CD14-positive monocyte (primary cell): ENCODE measurements around the gene EPHA6. TPM values are rescaled to one million over a fixed set of nuclear protein-coding genes. Genes with fewer than 3 reads are reported as not detected.
"Not testable (repeated sequence)": the region's sequence is repeated elsewhere in the genome, so short reads cannot be mapped to it uniquely, and the experiment has no call there.

Experiments
- DNase-seq, 3 donors: peaks; one replicate each; pipeline ENCODE4 v3.0.0-alpha.2; 2011 to 2022
- H2AFZ ChIP-seq: 2 replicates; pipeline ENCODE4 v1.6.0; 2012; ENCODE audit warnings: mild to moderate bottlenecking, low read depth, low read length, inconsistent platforms; ENCODE audit not compliant: insufficient read depth, poor library complexity, severe bottlenecking
- H3K27ac ChIP-seq, 2 donors: 1 replicate in 1 of 2; 2 replicates in 1 of 2; pipeline ENCODE4 v1.5.1; 2012 to 2013; ENCODE audit warnings: low read length in 2 of 2, control low read depth in 1 of 2, inconsistent platforms in 1 of 2, low read depth in 1 of 2, mild to moderate bottlenecking in 1 of 2
- H3K27me3 ChIP-seq, 2 donors: one replicate each; pipeline versions ENCODE4 v1.6.0 to v1.6.1; 2011 to 2013; ENCODE audit warnings: low read length in 2 of 2; ENCODE audit not compliant: control insufficient read depth in 2 of 2, insufficient read depth in 2 of 2
- H3K36me3 ChIP-seq, 2 donors: replicated peaks in 1 of 2; 1 replicate in 1 of 2; 2 replicates in 1 of 2; pipeline versions ENCODE4 v1.5.1 to v1.6.1; 2012 to 2013; ENCODE audit warnings: low read length in 2 of 2, control low read depth in 1 of 2, inconsistent platforms in 1 of 2, mild to moderate bottlenecking in 1 of 2; ENCODE audit not compliant: insufficient read depth in 2 of 2, control insufficient read depth in 1 of 2
- H3K4me1 ChIP-seq, 2 donors: 1 replicate in 1 of 2; 2 replicates in 1 of 2; pipeline versions ENCODE4 v1.5.1 to v1.6.1; 2012 to 2013; ENCODE audit warnings: low read length in 2 of 2, control low read depth in 1 of 2, inconsistent platforms in 1 of 2, mild to moderate bottlenecking in 1 of 2, moderate library complexity in 1 of 2; ENCODE audit not compliant: insufficient read depth in 2 of 2, control insufficient read depth in 1 of 2
- H3K4me2 ChIP-seq: replicated peaks from 2 replicates; pipeline ENCODE3; 2012; ENCODE audit warnings: low read length, moderate library complexity, mild to moderate bottlenecking; ENCODE audit not compliant: poor library complexity, severe bottlenecking; ENCODE audit errors: extremely low read depth
- H3K4me3 ChIP-seq, 3 experiments: fragments of 200-600 bp in 1 of 3; sonication (generic) in 1 of 3; replicated peaks in 1 of 3; 1 replicate in 2 of 3; 2 replicates in 1 of 3; pipeline ENCODE4 v1.5.1; 2011 to 2013; ENCODE audit warnings: low read length in 3 of 3, mild to moderate bottlenecking in 3 of 3, control low read depth in 2 of 3, low read depth in 2 of 3, inconsistent platforms in 1 of 3, moderate library complexity in 1 of 3
- H3K79me2 ChIP-seq: 2 replicates; pipeline ENCODE4 v1.6.0; 2012; ENCODE audit warnings: mild to moderate bottlenecking, control low read depth, inconsistent platforms, low read length, moderate library complexity; ENCODE audit not compliant: insufficient read depth
- H3K9ac ChIP-seq: 2 replicates; pipeline ENCODE4 v1.6.0; 2017; ENCODE audit warnings: low read length, mild to moderate bottlenecking; ENCODE audit not compliant: insufficient read depth, poor library complexity, severe bottlenecking
- H3K9me3 ChIP-seq, 2 donors: replicated peaks in 1 of 2; 1 replicate in 1 of 2; 2 replicates in 1 of 2; pipeline versions ENCODE4 v1.5.1 to v1.6.1; 2012 to 2013; ENCODE audit warnings: low read length in 2 of 2, control low read depth in 1 of 2; ENCODE audit not compliant: control insufficient read depth in 1 of 2, insufficient read depth in 1 of 2
- H4K20me1 ChIP-seq: 2 replicates; pipeline ENCODE4 v1.6.0; 2012; ENCODE audit warnings: mild to moderate bottlenecking, low read length, control low read depth, moderate library complexity; ENCODE audit not compliant: insufficient read depth
- H3K27ac Mint-ChIP-seq, 7 donors: one replicate each; pipeline ENCODE4 v1.8.0; 2020; ENCODE audit warnings: mild to moderate bottlenecking in 7 of 7, mixed read lengths in 7 of 7, moderate library complexity in 6 of 7, inconsistent platforms in 2 of 7
- H3K27me3 Mint-ChIP-seq, 3 donors: one replicate each; pipeline ENCODE4 v1.8.0; 2021 to 2022; ENCODE audit warnings: low read depth in 3 of 3, mild to moderate bottlenecking in 3 of 3, mixed read lengths in 3 of 3, moderate library complexity in 3 of 3, inconsistent platforms in 1 of 3
- H3K36me3 Mint-ChIP-seq, 2 donors: one replicate each; pipeline ENCODE4 v1.8.0; 2020; ENCODE audit warnings: mixed read lengths in 2 of 2, inconsistent platforms in 1 of 2, mild to moderate bottlenecking in 1 of 2
- H3K4me1 Mint-ChIP-seq: one replicate; pipeline ENCODE4 v1.8.0; 2020; ENCODE audit warnings: mild to moderate bottlenecking, mixed read lengths
- H3K4me3 Mint-ChIP-seq, 2 donors: one replicate each; pipeline ENCODE4 v1.8.0; 2020; ENCODE audit warnings: mild to moderate bottlenecking in 2 of 2, mixed read lengths in 2 of 2, moderate library complexity in 1 of 2
- H3K9me3 Mint-ChIP-seq, 7 donors: one replicate each; pipeline ENCODE4 v1.8.0; 2020 to 2022; ENCODE audit warnings: mixed read lengths in 7 of 7, mild to moderate bottlenecking in 6 of 7, moderate library complexity in 6 of 7, inconsistent platforms in 2 of 7
- WGBS: methylation state at CpG from one replicate; pipeline ENCODE4 v1.1.5; 2013; ENCODE audit warnings: missing lambda C conversion rate; ENCODE audit not compliant: insufficient coverage; 5-methylcytosine and 5-hydroxymethylcytosine counted together
- intact Hi-C, 2 donors: fragments of 100-400 bp; cut with micrococcal nuclease; formaldehyde crosslinking; loops; one replicate each; pipeline versions ENCODE4 v1.15.0 to v1.15.1; 2023
- polyA plus RNA-seq, 3 donors: library from polyadenylated mRNA; depleted of rRNA in 1 of 3; unstranded in 2 of 3; stranded (reverse) in 1 of 3; fragments of 300-500 nt in 2 of 3; fragments of >200 nt in 1 of 3; fragmentation: Illumina TruSeq in 2 of 3; gene quantifications; 1 replicate in 2 of 3; 2 replicates in 1 of 3; pipeline ENCODE4 v1.2.3, GENCODE V29; 2012 to 2021
- TF ChIP-seq, protein P1 (sequence below): fragments of 200-600 bp; IDR thresholded peaks from one replicate; pipeline ENCODE4 v1.8.0; 2022; ENCODE audit warnings: antibody characterized with exemption, mild to moderate bottlenecking

EPHA6 gene
- polyA plus RNA-seq, 3 donors, result not detected

DNA sequence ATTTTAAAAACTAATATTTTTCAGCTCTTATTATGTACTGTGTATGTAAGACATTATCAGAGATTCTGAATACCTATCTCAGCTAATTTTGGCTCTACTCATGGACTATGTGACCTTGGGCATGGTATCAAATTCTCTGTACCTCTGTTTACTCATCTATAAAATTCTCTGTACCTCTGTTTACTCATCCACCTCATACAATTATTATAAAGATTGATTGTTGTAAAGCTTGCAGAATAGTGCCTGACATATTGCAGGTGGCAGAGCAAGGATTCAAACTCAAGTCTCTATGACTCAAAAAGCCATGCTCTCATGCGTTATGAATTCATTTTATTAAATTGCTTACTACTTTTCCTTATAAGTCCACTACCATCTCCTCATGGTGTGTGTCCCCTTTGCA, 798.2 kb downstream of the EPHA6 start:
- Mint-ChIP-seq H3K27ac (no peak overlapping the region), H3K36me3 (no peaks in the 10 kb centered on the region), H3K4me3 (no peak overlapping the region), H3K27me3 (no peaks in the 10 kb centered on the region), H3K9me3 (peaks cover 0 to 13% (median 4%) of the 10 kb centered on the region in 7 donors), H3K4me1 (no peaks in the 10 kb centered on the region)
- Histone ChIP-seq H3K4me3 (no peak overlapping the region), H3K4me1 (no peaks in the 10 kb centered on the region), H3K27ac (no peak overlapping the region), H3K4me2 (no peak overlapping the region), H3K27me3 (no peaks in the 10 kb centered on the region), H3K79me2 (no peaks in the 10 kb centered on the region), H4K20me1 (no peaks in the 10 kb centered on the region), H2AFZ (no peak overlapping the region), H3K9ac (no peak overlapping the region), H3K36me3 (no peaks in the 10 kb centered on the region), H3K9me3 (peaks cover 15 to 18% of the 10 kb centered on the region in 2 donors)
- intact Hi-C loops, result no loop called here
- DNase-seq, result no peak
- whole genome bisulfite sequencing, result no CpG with 5 or more reads among the region's 1 CpG
- TF ChIP-seq, protein P1, sequence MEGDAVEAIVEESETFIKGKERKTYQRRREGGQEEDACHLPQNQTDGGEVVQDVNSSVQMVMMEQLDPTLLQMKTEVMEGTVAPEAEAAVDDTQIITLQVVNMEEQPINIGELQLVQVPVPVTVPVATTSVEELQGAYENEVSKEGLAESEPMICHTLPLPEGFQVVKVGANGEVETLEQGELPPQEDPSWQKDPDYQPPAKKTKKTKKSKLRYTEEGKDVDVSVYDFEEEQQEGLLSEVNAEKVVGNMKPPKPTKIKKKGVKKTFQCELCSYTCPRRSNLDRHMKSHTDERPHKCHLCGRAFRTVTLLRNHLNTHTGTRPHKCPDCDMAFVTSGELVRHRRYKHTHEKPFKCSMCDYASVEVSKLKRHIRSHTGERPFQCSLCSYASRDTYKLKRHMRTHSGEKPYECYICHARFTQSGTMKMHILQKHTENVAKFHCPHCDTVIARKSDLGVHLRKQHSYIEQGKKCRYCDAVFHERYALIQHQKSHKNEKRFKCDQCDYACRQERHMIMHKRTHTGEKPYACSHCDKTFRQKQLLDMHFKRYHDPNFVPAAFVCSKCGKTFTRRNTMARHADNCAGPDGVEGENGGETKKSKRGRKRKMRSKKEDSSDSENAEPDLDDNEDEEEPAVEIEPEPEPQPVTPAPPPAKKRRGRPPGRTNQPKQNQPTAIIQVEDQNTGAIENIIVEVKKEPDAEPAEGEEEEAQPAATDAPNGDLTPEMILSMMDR, result no peak

DNA sequence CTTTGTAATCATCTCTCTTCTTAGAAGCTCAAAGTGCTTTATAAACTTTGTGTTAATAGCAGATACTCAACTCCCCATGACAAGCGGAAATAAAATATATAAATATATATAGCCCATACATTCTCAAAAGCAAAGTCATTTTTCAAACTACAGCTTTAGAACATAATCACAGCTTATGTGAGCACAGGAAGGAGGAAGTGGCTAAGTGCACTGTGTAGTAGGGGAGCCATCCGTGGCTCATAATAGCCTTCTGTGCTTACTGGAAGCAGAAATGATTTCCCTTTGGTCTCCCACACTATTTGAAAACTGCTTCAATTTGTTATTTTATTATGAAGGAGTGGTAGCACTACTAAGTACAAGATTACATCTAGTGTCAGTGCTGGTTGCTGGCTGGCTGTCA, 798.7 kb downstream of the EPHA6 start:
- Mint-ChIP-seq H3K27me3 (no peaks in the 10 kb centered on the region), H3K36me3 (no peaks in the 10 kb centered on the region), H3K9me3 (peaks cover 0 to 13% (median 6%) of the 10 kb centered on the region in 7 donors), H3K4me3 (no peak overlapping the region), H3K27ac (no peak overlapping the region), H3K4me1 (no peaks in the 10 kb centered on the region)
- no peaks in the 10 kb centered on the region for H3K36me3 ChIP-seq
- no peaks in the 10 kb centered on the region for H3K27me3 ChIP-seq
- H4K20me1 ChIP-seq, result no peaks in the 10 kb centered on the region
- H3K4me2 ChIP-seq, result no peak overlapping the region
- no CpG with 5 or more reads among the region's 2 CpGs for WGBS
- intact Hi-C loops, result no loop called here
- no peak overlapping the region for H3K27ac ChIP-seq
- no peaks in the 10 kb centered on the region for H3K4me1 ChIP-seq
- TF ChIP-seq, protein P1, result no peak
- no peak overlapping the region for H3K9ac ChIP-seq
- H2AFZ ChIP-seq, result no peak overlapping the region
- no peaks in the 10 kb centered on the region for H3K79me2 ChIP-seq
- H3K9me3 ChIP-seq, result peaks cover 15 to 18% of the 10 kb centered on the region in 2 donors
- DNase-seq, result no peak
- no peak overlapping the region for H3K4me3 ChIP-seq

GRCh38 chr3:97620514-97620913, 806.1 kb downstream of the EPHA6 start:
- H3K4me2 ChIP-seq, H3K4me3 ChIP-seq, H3K4me1 ChIP-seq, H3K36me3 ChIP-seq, intact Hi-C loops, H3K9me3 ChIP-seq, H3K4me1 Mint-ChIP-seq, H3K27me3 ChIP-seq, H3K36me3 Mint-ChIP-seq, H3K9ac ChIP-seq, H4K20me1 ChIP-seq, H3K27ac Mint-ChIP-seq, H3K27me3 Mint-ChIP-seq, H3K79me2 ChIP-seq, H3K9me3 Mint-ChIP-seq, H2AFZ ChIP-seq, H3K4me3 Mint-ChIP-seq, H3K27ac ChIP-seq, DNase-seq: not testable (repeated sequence)
- WGBS, result no CpG with 5 or more reads among the region's 1 CpG
